Measurements from ENCODE around the gene KMT5C.

DNA sequence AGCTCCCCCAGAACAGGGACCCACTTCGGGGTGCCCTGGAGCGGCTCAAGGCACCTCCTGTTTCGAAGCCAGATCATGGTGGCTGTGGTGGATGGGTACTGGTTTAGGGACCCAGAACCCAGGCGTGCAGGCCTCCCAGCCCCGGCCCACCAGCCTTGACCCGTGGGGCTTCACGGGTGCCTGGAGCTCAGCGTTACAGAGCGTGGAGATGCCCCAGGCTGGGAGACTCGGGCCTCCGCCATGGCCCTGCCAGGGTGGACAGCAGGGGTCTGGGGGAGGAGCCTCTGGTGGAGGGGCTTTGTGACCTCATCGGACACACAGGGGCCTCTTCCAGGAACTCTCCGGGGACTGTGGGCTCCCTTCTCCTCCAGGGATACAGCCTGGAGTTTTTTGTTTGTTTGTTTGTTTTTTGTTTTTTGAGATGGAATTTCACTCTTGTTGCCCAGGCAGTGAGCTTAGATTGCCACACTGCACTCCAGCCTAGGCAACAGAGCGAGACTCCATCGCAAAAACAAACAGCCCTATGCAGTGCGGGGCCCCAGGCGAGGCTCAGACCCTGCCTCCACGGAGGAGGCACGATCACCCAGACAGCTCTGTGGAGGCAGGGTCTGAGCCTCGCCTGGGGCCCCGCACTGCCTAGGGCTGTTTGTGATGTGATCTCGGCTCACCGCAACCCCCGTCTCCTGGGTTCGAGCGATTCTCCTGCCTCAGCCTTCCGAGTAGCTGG is 23.5 kb downstream of the KMT5C start, which contains the start of gene GARIN5B:
- TF ChIP-seq EZH2 (IDR thresholded peaks at IDR 0.05; ENCODE audit: borderline replicate concordance, insufficient read depth, low read depth, low read length, poor library complexity, severe bottlenecking) = no peak
- TF ChIP-seq, protein P1, sequence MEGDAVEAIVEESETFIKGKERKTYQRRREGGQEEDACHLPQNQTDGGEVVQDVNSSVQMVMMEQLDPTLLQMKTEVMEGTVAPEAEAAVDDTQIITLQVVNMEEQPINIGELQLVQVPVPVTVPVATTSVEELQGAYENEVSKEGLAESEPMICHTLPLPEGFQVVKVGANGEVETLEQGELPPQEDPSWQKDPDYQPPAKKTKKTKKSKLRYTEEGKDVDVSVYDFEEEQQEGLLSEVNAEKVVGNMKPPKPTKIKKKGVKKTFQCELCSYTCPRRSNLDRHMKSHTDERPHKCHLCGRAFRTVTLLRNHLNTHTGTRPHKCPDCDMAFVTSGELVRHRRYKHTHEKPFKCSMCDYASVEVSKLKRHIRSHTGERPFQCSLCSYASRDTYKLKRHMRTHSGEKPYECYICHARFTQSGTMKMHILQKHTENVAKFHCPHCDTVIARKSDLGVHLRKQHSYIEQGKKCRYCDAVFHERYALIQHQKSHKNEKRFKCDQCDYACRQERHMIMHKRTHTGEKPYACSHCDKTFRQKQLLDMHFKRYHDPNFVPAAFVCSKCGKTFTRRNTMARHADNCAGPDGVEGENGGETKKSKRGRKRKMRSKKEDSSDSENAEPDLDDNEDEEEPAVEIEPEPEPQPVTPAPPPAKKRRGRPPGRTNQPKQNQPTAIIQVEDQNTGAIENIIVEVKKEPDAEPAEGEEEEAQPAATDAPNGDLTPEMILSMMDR (IDR thresholded peaks at IDR 0.05) = no peak

Data from B cell (primary cell).